COR-L47 (cell line): ENCODE data around the gene RASGEF1C.
A peak's percentile ranks its signal among the peaks of the same experiment; 100 is the strongest.
"Not testable (repeated sequence)": the region's sequence is repeated elsewhere in the genome, so short reads cannot be mapped to it uniquely, and the experiment has no call there.

Experiments used
- DNase-seq: peaks from one replicate; lab custom pipeline; 2025; lab: John Stamatoyannopoulos, UW

Gene RASGEF1C

DNA sequence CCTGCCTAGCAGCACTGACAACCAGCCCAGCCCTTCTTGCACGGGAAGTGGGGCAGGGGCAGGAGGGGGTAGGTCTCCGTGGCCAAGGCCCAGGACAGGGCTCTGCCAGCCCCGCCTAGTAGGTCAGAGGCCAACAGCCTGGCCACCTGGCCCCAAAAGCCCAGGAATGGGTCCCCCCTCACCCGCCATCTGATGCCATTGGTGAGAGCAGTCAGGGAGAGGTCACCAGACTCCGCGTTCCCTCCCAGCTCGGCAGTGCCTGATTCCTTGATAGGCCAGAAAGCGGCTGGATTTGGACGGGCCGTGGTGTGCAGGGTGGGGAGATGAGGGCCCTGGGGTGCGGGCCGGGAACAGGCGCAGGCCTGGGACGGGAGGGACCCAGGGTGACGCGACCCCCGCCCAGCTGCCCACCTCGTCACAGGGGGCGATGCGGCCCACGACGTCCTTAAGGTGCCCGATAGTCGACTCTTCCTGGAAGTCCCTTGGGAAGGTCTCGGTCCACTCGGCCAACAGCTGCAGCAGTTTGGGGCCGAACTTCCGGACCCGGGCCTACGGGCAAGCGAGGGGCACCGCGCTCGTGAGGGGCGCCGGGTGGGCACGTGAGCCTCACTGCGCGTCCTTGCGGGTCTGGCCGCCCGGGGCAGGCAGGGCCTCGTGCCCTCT lies 72.9 kb downstream of the RASGEF1C start:
- no peak for DNase-seq

DNA sequence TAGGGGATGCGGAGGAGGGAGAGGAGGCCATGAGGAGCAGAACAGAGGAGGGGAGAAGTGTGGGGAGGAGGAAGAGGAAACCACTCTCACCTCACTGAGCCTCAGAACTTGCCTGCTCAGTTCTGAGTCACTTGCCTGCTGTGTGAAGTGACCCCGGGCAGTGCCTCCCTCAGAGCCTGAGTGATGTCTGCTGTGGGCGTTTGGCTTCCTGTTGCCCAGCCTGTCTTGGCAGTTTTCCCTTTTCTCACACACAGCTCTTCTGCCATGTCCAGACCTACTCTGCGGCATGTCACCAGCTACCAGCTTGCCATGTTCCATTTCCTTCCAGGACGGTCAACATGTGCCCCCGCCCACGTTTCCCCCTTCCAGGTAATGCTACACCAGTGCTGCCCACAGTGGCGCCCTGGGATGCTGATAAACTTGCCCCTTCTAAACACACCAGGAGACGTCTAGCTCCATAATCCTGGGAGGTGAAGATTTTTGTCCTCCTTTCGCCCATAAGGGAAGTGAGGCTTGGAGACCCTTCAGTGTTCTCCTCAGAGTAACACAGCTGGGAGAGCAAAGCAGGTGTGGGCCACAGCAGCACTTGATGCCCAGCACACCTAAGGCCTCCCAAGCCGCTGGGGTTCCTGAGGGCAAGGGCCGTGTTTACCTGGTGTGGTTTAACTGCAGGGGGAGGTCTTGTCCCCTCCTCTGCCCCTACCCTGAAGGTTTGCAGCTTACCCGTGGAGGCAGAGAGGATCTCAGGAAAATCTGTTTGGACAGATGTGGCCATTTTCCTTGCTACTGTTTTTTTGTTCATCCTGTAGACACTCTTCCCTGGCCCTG lies 73.7 kb downstream of the RASGEF1C start:
- DNase-seq: no peak

GRCh38 chr5:180133971-180134508 lies 75.0 kb downstream of the RASGEF1C start:
- no peak for DNase-seq

DNA sequence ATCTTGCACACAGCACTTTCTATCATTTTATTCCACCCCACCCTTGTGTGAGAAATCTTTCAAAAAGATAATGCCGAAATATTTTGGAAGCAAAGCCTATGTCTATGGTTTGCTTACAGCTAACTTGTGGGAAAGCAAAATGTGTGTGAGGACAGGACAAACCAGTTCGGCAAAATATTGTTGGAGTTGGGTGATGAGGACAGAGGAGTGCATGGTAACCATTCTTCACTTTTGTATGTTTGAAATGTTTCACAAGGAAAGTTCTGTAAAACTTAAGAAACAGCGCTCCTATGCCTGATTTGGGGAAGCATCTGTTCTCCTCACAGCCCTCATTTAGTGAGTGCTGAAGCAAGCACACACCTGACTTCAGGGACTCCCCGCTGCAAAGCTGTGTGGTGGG lies 75.5 kb downstream of the RASGEF1C start:
- no peak for DNase-seq

DNA sequence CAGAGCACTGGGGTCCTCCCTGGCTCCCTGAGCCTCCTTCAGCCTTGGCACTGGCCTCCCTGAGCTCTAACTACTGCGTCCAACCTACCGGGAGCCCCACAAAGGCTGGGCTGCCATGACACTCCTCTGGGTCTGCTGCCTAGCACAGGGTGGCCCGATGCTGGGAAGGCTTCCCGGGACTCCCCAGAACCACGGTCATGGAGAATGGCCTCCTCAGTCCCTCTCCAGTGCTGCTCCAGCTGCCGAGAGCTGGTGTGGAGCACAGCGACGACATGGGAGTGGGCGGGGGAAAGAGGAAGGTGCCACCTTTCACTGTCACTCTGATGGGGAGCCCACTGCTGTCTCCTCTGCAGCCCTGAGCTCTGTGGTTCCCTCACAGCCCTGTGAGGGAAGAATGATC lies 76.0 kb downstream of the RASGEF1C start:
- DNase-seq: no peak

DNA sequence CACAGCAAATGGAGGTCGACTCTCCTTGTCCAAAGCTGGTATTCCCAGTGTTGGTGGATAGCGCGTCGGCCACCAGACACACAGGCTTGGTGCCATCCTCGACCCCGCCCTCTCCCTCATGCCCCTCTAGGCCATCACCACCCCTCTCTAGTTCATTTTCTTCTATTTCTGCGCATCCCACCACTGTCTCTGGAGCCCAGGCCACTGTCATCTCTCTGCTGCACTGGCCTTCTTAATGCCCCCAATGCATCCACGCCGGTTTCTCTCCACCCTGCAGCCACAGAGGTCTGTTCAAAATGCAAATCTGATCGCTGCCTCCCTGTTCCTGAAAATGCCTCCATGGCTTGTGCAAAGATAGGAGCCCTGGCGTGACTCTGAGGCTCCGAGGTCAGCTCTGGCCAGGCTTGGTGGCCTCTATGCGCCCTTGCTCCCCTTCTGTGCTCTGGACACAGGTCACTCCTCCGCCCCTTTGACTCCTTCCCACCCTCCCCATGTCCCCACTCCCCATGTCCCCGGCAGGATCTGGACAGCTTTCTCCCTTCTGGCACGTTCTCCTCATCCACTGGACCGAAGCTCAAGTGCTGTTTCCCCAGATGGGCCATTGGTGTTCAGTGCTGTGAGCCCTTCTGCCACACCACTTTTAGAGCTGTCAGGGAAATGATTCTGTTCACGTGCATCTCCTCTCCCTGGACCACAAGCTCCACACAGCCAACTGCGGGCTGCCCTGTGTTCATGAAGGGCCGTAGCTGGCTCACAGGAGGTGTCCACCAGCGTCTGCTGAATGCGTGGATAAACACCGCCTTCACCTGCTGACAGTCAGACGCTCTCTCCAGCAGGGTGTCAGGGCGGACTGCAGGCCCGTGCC lies 77.9 kb downstream of the RASGEF1C start:
- peak; percentile 11 for DNase-seq

- no peak for DNase-seq
These were observed 78.6 kb downstream of the RASGEF1C start for GRCh38 chr5:180130291-180130869.

GRCh38 chr5:180129291-180130190 lies 79.5 kb downstream of the RASGEF1C start:
- no peak for DNase-seq

DNA sequence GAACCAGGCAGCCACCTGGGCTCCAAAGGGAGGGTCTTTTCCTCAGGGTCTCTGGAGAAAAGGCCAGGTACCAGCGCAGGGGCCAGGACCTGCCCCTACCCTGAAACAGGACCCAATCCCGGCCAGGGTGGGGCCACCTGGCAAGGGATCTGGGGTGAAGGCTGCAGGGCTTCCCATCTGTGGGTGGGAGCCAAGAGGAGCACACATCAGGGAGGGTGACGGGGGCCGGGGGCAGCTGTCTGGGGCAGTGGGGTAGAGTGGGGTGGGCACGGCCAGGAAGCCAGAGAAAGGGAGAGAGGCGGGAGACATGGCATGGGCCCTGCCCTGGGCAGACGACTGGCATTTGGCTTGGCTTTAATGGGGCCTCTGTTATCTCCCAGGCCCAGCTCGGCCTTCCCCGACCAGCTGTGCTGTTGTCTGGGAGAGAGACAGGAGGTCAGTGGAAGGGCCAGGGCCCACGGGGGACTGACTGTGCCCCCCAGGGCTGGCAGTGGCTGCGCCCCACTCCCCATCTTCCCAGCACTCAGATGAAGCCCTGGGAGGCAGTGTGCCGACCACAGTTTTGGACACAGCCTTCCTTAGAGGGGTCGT lies 80.2 kb downstream of the RASGEF1C start:
- no peak for DNase-seq

- no peak for DNase-seq
These were observed 81.0 kb downstream of the RASGEF1C start for GRCh38 chr5:180127682-180128670.

- DNase-seq: peak; percentile 16
These were observed 82.0 kb downstream of the RASGEF1C start for GRCh38 chr5:180126716-180127681.

DNA sequence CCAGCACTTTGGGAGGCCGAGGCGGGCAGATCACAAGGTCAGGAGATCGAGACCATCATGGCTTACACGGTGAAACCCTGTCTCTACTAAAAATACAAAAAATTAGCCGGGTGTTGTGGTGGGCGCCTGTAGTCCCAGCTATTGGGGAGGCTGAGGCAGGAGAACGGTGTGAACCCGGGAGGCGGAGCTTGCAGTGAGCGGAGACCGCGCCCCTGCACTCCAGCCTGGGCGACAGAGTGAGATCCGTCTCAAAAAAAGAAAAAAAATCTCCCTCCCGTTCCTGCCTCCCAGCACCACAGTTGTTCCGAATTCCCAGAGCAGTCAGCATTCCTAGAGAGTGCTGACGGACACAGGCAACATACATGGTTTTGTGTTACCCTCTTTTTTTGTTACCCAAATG lies 82.9 kb downstream of the RASGEF1C start:
- DNase-seq: not testable (repeated sequence)

DNA sequence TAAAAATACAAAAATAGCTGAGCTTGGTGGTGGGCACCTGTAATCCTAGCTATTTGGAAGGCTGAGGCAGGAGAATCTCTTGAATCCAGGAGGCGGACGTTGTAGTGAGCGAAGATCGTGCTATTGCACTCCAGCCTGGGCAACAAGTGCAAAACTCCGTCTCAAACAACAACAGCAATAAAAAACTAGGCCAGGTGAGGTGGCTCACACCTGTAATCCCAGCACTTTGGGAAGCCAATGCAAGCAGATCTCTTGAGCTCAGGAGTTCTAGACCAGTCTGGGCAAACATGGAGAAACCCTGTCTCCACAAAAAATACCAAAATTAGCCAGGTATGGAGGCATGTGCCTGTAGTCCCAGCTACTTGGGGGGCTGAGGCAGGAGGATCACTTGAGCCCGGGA lies 84.3 kb downstream of the RASGEF1C start:
- not testable (repeated sequence) for DNase-seq

GRCh38 chr5:180122875-180123274 lies 86.1 kb downstream of the RASGEF1C start:
- no peak for DNase-seq

- no peak for DNase-seq
These were observed 87.1 kb downstream of the RASGEF1C start for GRCh38 chr5:180121826-180122413.

DNA sequence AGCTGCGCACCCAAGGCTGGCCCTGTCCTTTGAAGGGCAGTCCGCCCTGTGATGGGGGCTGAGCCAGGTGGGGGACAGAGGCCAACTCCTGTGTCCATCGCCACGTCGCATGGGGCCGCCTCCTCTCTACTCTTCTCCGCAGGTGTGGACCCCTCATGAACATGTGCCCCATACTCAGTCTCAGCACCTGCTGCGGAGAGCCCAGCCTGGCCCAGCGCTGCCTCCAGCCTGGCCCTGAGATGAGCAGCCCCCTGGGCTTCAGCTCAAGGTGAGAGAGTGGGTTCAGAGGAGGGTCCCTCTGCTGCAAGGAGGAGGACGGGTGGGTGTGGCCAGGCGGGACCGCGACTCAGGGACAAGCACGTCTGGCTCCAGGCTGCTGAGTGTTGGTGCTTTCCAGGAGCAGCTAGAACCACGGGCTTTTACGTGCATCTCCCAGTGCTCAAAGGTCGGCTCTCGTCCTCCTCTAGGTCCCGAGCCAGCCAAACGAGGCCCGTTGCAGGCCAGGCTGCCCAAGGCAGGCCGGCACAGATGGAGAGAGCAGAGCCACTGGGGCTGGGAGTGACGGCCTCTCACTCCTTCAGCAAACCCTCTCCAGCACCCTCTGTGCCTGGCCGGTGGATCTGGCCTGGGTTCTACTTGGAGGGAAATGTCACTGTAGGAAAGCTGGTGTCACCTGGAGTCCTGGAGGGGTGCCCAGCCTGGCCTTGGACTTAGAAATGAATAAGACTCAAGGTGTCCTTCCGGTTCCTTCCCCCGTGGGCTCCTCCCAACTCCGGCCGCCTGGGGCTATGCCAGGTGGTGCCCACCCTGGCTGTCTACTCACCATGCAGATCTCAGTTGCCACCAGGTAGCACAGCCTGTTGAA lies 88.5 kb downstream of the RASGEF1C start:
- no peak for DNase-seq

DNA sequence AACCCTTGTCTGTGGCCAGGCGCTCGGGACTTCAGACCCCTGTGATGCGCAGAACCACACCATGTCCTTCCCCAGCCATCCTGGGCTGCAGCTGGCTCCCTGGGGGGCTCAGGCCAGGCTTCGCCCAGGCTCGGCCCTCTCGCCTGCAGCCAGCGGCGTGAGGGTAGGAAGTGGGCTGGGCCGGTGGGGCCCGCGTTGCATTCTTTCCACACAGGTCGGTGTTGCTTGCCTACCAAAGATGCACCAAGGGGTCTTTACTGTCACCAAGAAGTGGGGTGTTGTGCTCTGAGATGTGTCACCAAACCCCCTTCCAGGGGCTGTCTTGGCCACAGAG lies 89.1 kb downstream of the RASGEF1C start:
- no peak for DNase-seq
